HEK293T (cell line): Measurements from ENCODE around the gene EPGN.

Experiments used
- CTBP1 ChIP-seq: fragments of 450-650 bp; IDR thresholded peaks from 2 replicates; pipeline ENCODE4 v1.6.1; 2016; ENCODE audit warnings: borderline replicate concordance
- ELF4 ChIP-seq: fragments of 450-650 bp; IDR thresholded peaks from 2 replicates; pipeline ENCODE4 v1.6.1; 2017; ENCODE audit warnings: antibody characterized with exemption
- FOXA1 ChIP-seq: fragments of 450-650 bp; IDR thresholded peaks from 2 replicates; pipeline ENCODE4 v1.6.1; 2016; ENCODE audit warnings: mild to moderate bottlenecking
- FOXK2 ChIP-seq: fragments of 450-650 bp; IDR thresholded peaks from 2 replicates; pipeline ENCODE4 v1.6.1; 2016; ENCODE audit warnings: mild to moderate bottlenecking
- FOXM1 ChIP-seq: fragments of 450-650 bp; IDR thresholded peaks from 2 replicates; pipeline ENCODE4 v1.6.1; 2017; ENCODE audit warnings: mild to moderate bottlenecking, borderline replicate concordance
- HDGF ChIP-seq: fragments of 450-650 bp; IDR thresholded peaks from 2 replicates; pipeline ENCODE4 v1.6.1; 2017; ENCODE audit warnings: antibody characterized with exemption, borderline replicate concordance
- L3MBTL2 ChIP-seq: fragments of 450-650 bp; conservative IDR thresholded peaks from 2 replicates; pipeline ENCODE4 v1.6.1; 2016; ENCODE audit warnings: mild to moderate bottlenecking
- LEF1 ChIP-seq: fragments of 450-650 bp; IDR thresholded peaks from 2 replicates; pipeline ENCODE4 v1.6.1; 2017; ENCODE audit warnings: mild to moderate bottlenecking, borderline replicate concordance
- NFRKB ChIP-seq: fragments of 450-650 bp; IDR thresholded peaks from 2 replicates; pipeline ENCODE4 v1.6.1; 2016; ENCODE audit warnings: mild to moderate bottlenecking, moderate library complexity
- SP1 ChIP-seq: fragments of 450-650 bp; IDR thresholded peaks from 2 replicates; pipeline ENCODE4 v1.6.1; 2017
- TARDBP ChIP-seq: fragments of 450-650 bp; IDR thresholded peaks from 2 replicates; pipeline ENCODE4 v1.6.1; 2016
- ZNF384 ChIP-seq: fragments of 450-650 bp; IDR thresholded peaks from 2 replicates; pipeline ENCODE4 v1.6.1; 2016
- TF ChIP-seq, protein P1 (sequence below): fragments of 450-650 bp; IDR thresholded peaks from 2 replicates; pipeline ENCODE4 v1.6.1; 2016

DNA sequence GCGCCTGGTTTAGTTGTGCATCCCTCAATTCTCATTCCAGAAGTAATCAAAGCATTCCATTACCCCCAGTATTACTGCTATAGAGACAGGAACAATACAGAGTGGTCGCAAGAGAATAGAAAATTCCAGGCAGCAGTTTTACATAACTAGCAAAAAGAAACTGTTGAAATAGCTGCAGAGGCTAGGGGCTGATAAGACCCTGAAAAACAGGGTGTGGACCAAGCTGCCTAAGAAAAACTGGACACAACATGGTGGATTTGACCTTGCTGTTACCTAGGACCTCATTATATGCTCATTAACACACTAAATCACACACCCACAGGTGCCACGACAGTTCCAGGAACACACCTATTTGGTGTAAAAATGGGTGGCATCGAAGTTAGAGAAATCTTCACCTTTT is 15.4 kb downstream of the EPGN start:
- TF ChIP-seq L3MBTL2 (no peak), FOXM1 (no peak), FOXK2 (no peak), FOXA1 (no peak), SP1 (no peak), CTBP1 (no peak), HDGF (no peak), NFRKB (no peak), ZNF384 (no peak), ELF4 (no peak), TARDBP (no peak), LEF1 (no peak)
- TF ChIP-seq, protein P1, sequence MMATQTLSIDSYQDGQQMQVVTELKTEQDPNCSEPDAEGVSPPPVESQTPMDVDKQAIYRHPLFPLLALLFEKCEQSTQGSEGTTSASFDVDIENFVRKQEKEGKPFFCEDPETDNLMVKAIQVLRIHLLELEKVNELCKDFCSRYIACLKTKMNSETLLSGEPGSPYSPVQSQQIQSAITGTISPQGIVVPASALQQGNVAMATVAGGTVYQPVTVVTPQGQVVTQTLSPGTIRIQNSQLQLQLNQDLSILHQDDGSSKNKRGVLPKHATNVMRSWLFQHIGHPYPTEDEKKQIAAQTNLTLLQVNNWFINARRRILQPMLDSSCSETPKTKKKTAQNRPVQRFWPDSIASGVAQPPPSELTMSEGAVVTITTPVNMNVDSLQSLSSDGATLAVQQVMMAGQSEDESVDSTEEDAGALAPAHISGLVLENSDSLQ = no peak
